GM12892 (cell line): ENCODE results near the gene TNXB.

Source experiments
- POLR2A ChIP-seq: IDR thresholded peaks from 2 replicates; pipeline ENCODE4 v1.6.1; 2011; ENCODE audit warnings: low read depth, low read length, control low read depth
- POLR2AphosphoS5 ChIP-seq: IDR thresholded peaks from 2 replicates; pipeline ENCODE4 v1.6.1; 2011; ENCODE audit warnings: low read depth, low read length, control low read depth
- TAF1 ChIP-seq: IDR thresholded peaks from 2 replicates; pipeline ENCODE4 v1.6.1; 2011; ENCODE audit warnings: low read depth, mild to moderate bottlenecking, control low read depth, low read length, borderline replicate concordance

DNA sequence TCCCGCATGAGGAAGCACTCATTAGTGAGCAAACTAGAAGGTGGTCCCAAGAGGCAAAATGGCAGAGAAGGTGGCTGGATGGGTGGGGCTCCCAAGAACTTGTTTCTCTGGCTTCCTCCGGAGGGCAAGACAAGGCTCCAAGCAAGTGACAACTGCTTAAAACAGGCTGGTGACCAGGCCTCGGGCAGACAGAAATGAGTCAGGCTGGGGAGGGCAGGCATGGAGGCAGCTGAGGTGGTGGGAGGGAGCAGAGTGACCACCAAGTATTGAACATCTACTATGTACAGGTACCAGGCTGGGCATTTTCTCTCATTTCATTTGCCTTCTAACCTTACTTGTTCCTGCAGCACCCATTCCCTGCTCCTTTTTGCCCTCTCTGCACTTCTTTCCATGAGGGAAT is 33.4 kb downstream of the TNXB start:
- no peak for TF ChIP-seq POLR2A
- no peak for TF ChIP-seq POLR2AphosphoS5
- no peak for TF ChIP-seq TAF1
